Natural killer cell (primary cell): Measurements from ENCODE around the gene XRCC5. TPM values are rescaled to one million over a fixed set of nuclear protein-coding genes. Genes with fewer than 3 reads are reported as not detected.

Experiments
- ATAC-seq, 3 donors: fragments of 150-1000 bp in 2 of 3; fragments of 200-7000 bp in 1 of 3; cut with Tn5 transposase; 1 replicate in 1 of 3; 2 replicates in 2 of 3; pipeline ENCODE4 v1.10.0; 2021; ENCODE audit warnings: mild to moderate bottlenecking in 2 of 3, moderate library complexity in 2 of 3
- DNase-seq, 2 donors: peaks; one replicate each; pipeline versions ENCODE4 v3.0.0 to v3.0.0-alpha.2; 2013 to 2021; ENCODE audit warnings: mixed read lengths in 1 of 2
- H3K27ac ChIP-seq: one replicate; pipeline ENCODE4 v1.5.1; 2013; ENCODE audit warnings: mild to moderate bottlenecking, low read length
- H3K27me3 ChIP-seq: one replicate; pipeline ENCODE4 v1.6.1; 2013; ENCODE audit warnings: low read length; ENCODE audit not compliant: control insufficient read depth, insufficient read depth
- H3K36me3 ChIP-seq: one replicate; pipeline ENCODE4 v1.6.1; 2013; ENCODE audit warnings: low read length; ENCODE audit not compliant: control insufficient read depth, insufficient read depth
- H3K4me1 ChIP-seq: one replicate; pipeline ENCODE4 v1.6.1; 2013; ENCODE audit warnings: low read length; ENCODE audit not compliant: control insufficient read depth, insufficient read depth
- H3K4me3 ChIP-seq: one replicate; pipeline ENCODE4 v1.5.1; 2013; ENCODE audit warnings: low read length
- H3K9me3 ChIP-seq: one replicate; pipeline ENCODE4 v1.6.1; 2013; ENCODE audit warnings: low read length; ENCODE audit not compliant: control insufficient read depth, insufficient read depth
- H3K27ac Mint-ChIP-seq, 2 donors: one replicate each; pipeline ENCODE4 v1.8.0; 2022; ENCODE audit warnings: mild to moderate bottlenecking in 2 of 2, mixed read lengths in 2 of 2, moderate library complexity in 1 of 2
- H3K27me3 Mint-ChIP-seq, 2 donors: one replicate each; pipeline ENCODE4 v1.8.0; 2022; ENCODE audit warnings: low read depth in 2 of 2, mixed read lengths in 2 of 2
- H3K36me3 Mint-ChIP-seq: one replicate; pipeline ENCODE4 v1.8.0; 2022; ENCODE audit warnings: mixed read lengths
- H3K4me1 Mint-ChIP-seq, 2 donors: one replicate each; pipeline ENCODE4 v1.8.0; 2022; ENCODE audit warnings: mixed read lengths in 2 of 2
- H3K4me3 Mint-ChIP-seq: one replicate; pipeline ENCODE4 v1.8.0; 2022; ENCODE audit warnings: mild to moderate bottlenecking, moderate library complexity, mixed read lengths
- H3K9me3 Mint-ChIP-seq, 2 donors: one replicate each; pipeline ENCODE4 v1.8.0; 2022; ENCODE audit warnings: mixed read lengths in 2 of 2
- WGBS: methylation state at CpG from one replicate; pipeline ENCODE4 v1.1.7; 2013; ENCODE audit warnings: missing lambda C conversion rate; ENCODE audit not compliant: insufficient coverage; 5-methylcytosine and 5-hydroxymethylcytosine counted together
- intact Hi-C: fragments of 100-400 bp; cut with micrococcal nuclease; formaldehyde crosslinking; loops from one replicate; pipeline ENCODE4 v1.14.2; 2022
- total RNA-seq, 4 donors: library from RNA; stranded (reverse); fragments of 120-200 nt in 1 of 4; gene quantifications; one replicate each; pipeline versions ENCODE4 v1.2.3 to v1.2.4, GENCODE V29; 2013 to 2022
- TF ChIP-seq, protein P1 (sequence below): fragments of 200-600 bp; IDR thresholded peaks from one replicate; pipeline ENCODE4 v1.8.0; 2022; ENCODE audit warnings: antibody characterized with exemption

The XRCC5 gene
- total RNA-seq, 3 donors from 2014 or later (not counting 1 experiment from before 2014, with no cell fraction given), result 188 to 220 (median 201) TPM

DNA sequence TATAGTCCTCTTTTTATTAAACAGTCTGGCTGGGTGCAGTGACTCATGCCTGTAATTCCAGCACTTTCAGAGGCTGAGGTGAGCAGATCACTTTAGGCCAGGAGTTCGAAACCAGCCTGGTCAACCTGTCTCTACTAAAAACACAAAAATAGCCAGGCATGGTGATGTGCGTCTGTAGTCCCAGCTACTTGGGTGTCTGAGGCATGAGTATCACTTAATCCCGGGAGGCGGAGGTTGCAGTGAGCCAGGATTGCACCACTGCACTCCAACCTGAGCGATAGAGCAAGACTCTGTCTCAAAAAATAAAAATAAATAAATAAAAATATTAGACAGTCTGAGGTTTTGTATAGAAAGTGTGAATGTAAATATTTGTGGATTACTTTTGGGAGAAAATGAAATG is 17.8 kb downstream of the XRCC5 start:
- H3K27ac Mint-ChIP-seq, result peak overlapping the region; percentile 47 to 66
- no peaks in the 10 kb centered on the region for H3K9me3 Mint-ChIP-seq

GRCh38 chr2:216130346-216130971 is 21.3 kb downstream of the XRCC5 start:
- H3K27me3 ChIP-seq, result no peaks in the 10 kb centered on the region
- H3K4me1 Mint-ChIP-seq, result peaks cover 19 to 39% of the 10 kb centered on the region in 2 donors
- H3K9me3 Mint-ChIP-seq, result no peaks in the 10 kb centered on the region
- H3K36me3 ChIP-seq, result peaks cover 95% of the 10 kb centered on the region
- no peak overlapping the region for H3K4me3 ChIP-seq
- WGBS, result 95% methylated on average over 6 of the region's 6 CpGs
- DNase-seq (no peak), ATAC-seq (no peak)
- H3K27ac ChIP-seq, result no peak overlapping the region
- TF ChIP-seq, protein P1, sequence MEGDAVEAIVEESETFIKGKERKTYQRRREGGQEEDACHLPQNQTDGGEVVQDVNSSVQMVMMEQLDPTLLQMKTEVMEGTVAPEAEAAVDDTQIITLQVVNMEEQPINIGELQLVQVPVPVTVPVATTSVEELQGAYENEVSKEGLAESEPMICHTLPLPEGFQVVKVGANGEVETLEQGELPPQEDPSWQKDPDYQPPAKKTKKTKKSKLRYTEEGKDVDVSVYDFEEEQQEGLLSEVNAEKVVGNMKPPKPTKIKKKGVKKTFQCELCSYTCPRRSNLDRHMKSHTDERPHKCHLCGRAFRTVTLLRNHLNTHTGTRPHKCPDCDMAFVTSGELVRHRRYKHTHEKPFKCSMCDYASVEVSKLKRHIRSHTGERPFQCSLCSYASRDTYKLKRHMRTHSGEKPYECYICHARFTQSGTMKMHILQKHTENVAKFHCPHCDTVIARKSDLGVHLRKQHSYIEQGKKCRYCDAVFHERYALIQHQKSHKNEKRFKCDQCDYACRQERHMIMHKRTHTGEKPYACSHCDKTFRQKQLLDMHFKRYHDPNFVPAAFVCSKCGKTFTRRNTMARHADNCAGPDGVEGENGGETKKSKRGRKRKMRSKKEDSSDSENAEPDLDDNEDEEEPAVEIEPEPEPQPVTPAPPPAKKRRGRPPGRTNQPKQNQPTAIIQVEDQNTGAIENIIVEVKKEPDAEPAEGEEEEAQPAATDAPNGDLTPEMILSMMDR, result no peak
- peaks cover 69% of the 10 kb centered on the region for H3K36me3 Mint-ChIP-seq
- no peaks in the 10 kb centered on the region for H3K9me3 ChIP-seq
- H3K27ac Mint-ChIP-seq, result no peak overlapping the region
- no peaks in the 10 kb centered on the region for H3K4me1 ChIP-seq
- intact Hi-C loops, result no loop called here
- no peak overlapping the region for H3K4me3 Mint-ChIP-seq
- no peaks in the 10 kb centered on the region for H3K27me3 Mint-ChIP-seq

More for the DNA sequence above, 17.8 kb downstream of the XRCC5 start:
- TF ChIP-seq, protein P1, result no peak
- whole genome bisulfite sequencing, result 95% methylated on average over 4 of the region's 5 CpGs
- Mint-ChIP-seq H3K4me3 (no peak overlapping the region), H3K27me3 (no peaks in the 10 kb centered on the region), H3K36me3 (peaks cover 53% of the 10 kb centered on the region), H3K4me1 (peaks cover 26 to 28% of the 10 kb centered on the region in 2 donors)
- ATAC-seq (no peak), DNase-seq (no peak)
- Histone ChIP-seq H3K9me3 (no peaks in the 10 kb centered on the region), H3K4me3 (no peak overlapping the region), H3K4me1 (no peaks in the 10 kb centered on the region), H3K27me3 (no peaks in the 10 kb centered on the region), H3K36me3 (peaks cover 94% of the 10 kb centered on the region), H3K27ac (no peak overlapping the region)
- intact Hi-C loops, result no loop called here

DNA sequence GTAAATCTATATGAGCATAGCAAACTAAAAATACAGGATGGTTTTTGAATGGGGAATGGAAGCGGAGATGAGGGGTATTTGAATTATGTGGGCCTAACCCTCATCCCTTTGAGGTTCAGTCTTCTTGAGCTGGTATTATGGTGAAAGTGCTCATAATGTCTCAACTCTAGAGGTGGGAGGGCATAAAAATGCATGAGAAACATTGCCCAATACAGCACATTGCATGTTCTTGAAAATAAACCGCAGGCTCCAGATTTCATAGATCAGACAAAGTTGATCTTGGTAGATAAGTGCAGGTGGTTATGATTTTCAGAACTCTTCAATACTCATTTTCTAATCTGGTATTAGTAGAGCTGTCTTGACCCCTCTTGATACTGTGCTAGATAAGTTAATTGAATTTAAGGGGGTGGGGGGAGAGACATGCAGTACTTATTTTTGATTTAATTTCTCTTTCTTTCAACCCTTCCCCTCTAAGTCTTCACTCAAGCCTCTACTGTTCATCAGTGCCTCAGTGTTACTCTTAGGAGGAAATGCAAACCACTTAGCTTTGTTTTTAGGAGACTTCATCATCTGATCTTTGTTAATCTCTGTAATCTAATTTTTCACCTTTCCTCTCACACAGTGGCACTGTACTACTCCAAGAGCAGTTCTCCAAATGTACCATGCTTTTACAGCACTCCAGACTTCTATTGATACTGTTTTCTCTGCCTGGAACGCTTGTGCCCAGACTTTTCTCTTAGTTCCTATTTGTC is 22.2 kb downstream of the XRCC5 start:
- H3K4me1 Mint-ChIP-seq, result peaks cover 20 to 39% of the 10 kb centered on the region in 2 donors
- H3K4me3 Mint-ChIP-seq, result no peak overlapping the region
- TF ChIP-seq, protein P1, result no peak
- no peaks in the 10 kb centered on the region for H3K27me3 ChIP-seq
- no peaks in the 10 kb centered on the region for H3K27me3 Mint-ChIP-seq
- peaks cover 89% of the 10 kb centered on the region for H3K36me3 ChIP-seq
- ATAC-seq (no peak), DNase-seq (peak in 1 of 2 donors; percentile 38)
- H3K36me3 Mint-ChIP-seq, result peaks cover 64% of the 10 kb centered on the region
- H3K27ac ChIP-seq, result no peak overlapping the region
- no peaks in the 10 kb centered on the region for H3K9me3 ChIP-seq
- no peak overlapping the region for H3K4me3 ChIP-seq
- no peaks in the 10 kb centered on the region for H3K4me1 ChIP-seq
- intact Hi-C loops, result no loop called here
- peak overlapping the region in 1 of 2 donors; percentile 23 for H3K27ac Mint-ChIP-seq
- WGBS, result 97% methylated on average over 2 of the region's 3 CpGs
- H3K9me3 Mint-ChIP-seq, result no peaks in the 10 kb centered on the region
